ENCODE results near the gene MDFI.

MDFI gene

GRCh38 chr6:41687501-41688175 lies 49.4 kb downstream of the MDFI start:
- Histone ChIP-seq H3K4me3 (ENCODE audit: low read length) (no peak overlapping the region), H3K36me3 (ENCODE audit: insufficient read depth, low read length) (no peaks in the 10 kb centered on the region), H3K4me1 (ENCODE audit: control insufficient read depth, insufficient read depth, low read length) (peaks cover 14% of the 10 kb centered on the region), H3K4me2 (ENCODE audit: low read length) (no peak overlapping the region), H3K9me3 (replicated peaks; ENCODE audit: low read length) (no peaks in the 10 kb centered on the region), H3K9ac (ENCODE audit: low read depth, low read length) (no peak overlapping the region), H3K27me3 (ENCODE audit: control insufficient read depth, insufficient read depth, low read length) (no peaks in the 10 kb centered on the region)

GRCh38 chr6:41688256-41688965 lies 50.1 kb downstream of the MDFI start:
- no peaks in the 10 kb centered on the region for H3K36me3 ChIP-seq (ENCODE audit: insufficient read depth, low read length)

DNA sequence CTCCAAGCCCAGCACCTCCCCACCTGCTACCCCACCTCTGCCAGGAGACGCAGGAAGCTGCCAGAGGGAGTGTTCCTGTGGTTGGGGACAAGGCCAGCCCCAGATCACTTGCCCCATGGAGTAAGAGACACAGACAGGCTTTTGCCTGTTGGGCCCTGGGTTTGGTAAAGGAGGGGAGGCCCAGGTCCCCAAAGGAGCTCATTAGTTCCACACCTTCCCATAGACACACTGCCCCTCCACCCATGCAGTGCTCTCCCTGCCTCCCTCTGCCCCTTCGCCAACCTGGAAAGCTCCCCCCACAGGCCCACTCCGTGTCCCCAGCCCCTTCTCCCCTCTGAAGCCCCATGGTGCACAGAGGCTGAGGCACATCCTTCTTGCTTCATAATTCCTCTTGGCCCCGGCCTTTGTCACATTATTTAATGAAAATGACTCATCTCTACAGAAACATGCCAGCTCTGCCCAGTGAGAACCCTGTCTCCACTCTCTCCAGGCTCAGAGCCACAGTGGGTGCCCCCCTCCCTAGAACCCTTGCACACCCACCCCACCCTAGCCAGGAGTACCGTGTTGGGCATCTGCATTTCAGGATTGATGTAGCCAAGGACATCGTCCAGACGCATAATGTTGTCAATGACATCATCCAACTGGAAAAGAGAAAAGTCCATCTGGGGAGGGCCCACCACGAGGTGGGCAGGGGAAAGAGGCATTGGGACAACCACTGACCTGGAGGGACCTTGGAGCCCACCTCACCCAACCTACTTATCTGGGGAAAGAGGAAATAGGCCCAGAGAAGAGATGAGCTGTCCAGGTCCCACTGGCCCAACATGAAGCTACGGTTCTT lies 51.1 kb downstream of the MDFI start:
- Histone ChIP-seq H3K4me3 (ENCODE audit: low read length) (no peak overlapping the region), H3K9me3 (replicated peaks; ENCODE audit: low read length) (no peaks in the 10 kb centered on the region), H3K4me2 (ENCODE audit: low read length) (no peak overlapping the region), H3K9ac (ENCODE audit: low read depth, low read length) (no peak overlapping the region), H3K4me1 (ENCODE audit: control insufficient read depth, insufficient read depth, low read length) (peaks cover 8% of the 10 kb centered on the region), H3K36me3 (ENCODE audit: insufficient read depth, low read length) (no peaks in the 10 kb centered on the region), H3K27me3 (ENCODE audit: control insufficient read depth, insufficient read depth, low read length) (peaks cover 5% of the 10 kb centered on the region)

More at GRCh38 chr6:41688256-41688965, 50.1 kb downstream of the MDFI start:
- H3K4me1 ChIP-seq (ENCODE audit: control insufficient read depth, insufficient read depth, low read length) = peaks cover 12% of the 10 kb centered on the region
- no peaks in the 10 kb centered on the region for H3K9me3 ChIP-seq (replicated peaks; ENCODE audit: low read length)
- no peaks in the 10 kb centered on the region for H3K27me3 ChIP-seq (ENCODE audit: control insufficient read depth, insufficient read depth, low read length)
- no peak overlapping the region for H3K4me2 ChIP-seq (ENCODE audit: low read length)
- no peak overlapping the region for H3K4me3 ChIP-seq (ENCODE audit: low read length)
- no peak overlapping the region for H3K9ac ChIP-seq (ENCODE audit: low read depth, low read length)

GRCh38 chr6:41690541-41691330 lies 52.5 kb downstream of the MDFI start:
- peaks cover 13% of the 10 kb centered on the region for H3K4me1 ChIP-seq (ENCODE audit: control insufficient read depth, insufficient read depth, low read length)
- H3K9ac ChIP-seq (ENCODE audit: low read depth, low read length) = no peak overlapping the region
- no peaks in the 10 kb centered on the region for H3K9me3 ChIP-seq (replicated peaks; ENCODE audit: low read length)
- H3K27me3 ChIP-seq (ENCODE audit: control insufficient read depth, insufficient read depth, low read length) = peaks cover 5% of the 10 kb centered on the region
- no peaks in the 10 kb centered on the region for H3K36me3 ChIP-seq (ENCODE audit: insufficient read depth, low read length)
- no peak overlapping the region for H3K4me2 ChIP-seq (ENCODE audit: low read length)
- H3K4me3 ChIP-seq (ENCODE audit: low read length) = no peak overlapping the region

- Histone ChIP-seq H3K4me3 (ENCODE audit: low read length) (no peak overlapping the region), H3K4me2 (ENCODE audit: low read length) (no peak overlapping the region), H3K4me1 (ENCODE audit: control insufficient read depth, insufficient read depth, low read length) (peaks cover 13% of the 10 kb centered on the region), H3K9me3 (replicated peaks; ENCODE audit: low read length) (no peaks in the 10 kb centered on the region), H3K27me3 (ENCODE audit: control insufficient read depth, insufficient read depth, low read length) (peaks cover 5% of the 10 kb centered on the region), H3K36me3 (ENCODE audit: insufficient read depth, low read length) (no peaks in the 10 kb centered on the region), H3K9ac (ENCODE audit: low read depth, low read length) (no peak overlapping the region)
Observed at GRCh38 chr6:41691426-41692079, 53.3 kb downstream of the MDFI start.

GRCh38 chr6:41692080-41692675 lies 53.9 kb downstream of the MDFI start:
- no peak overlapping the region for H3K9ac ChIP-seq (ENCODE audit: low read depth, low read length)
- H3K9me3 ChIP-seq (replicated peaks; ENCODE audit: low read length) = no peaks in the 10 kb centered on the region
- peaks cover 13% of the 10 kb centered on the region for H3K4me1 ChIP-seq (ENCODE audit: control insufficient read depth, insufficient read depth, low read length)
- H3K4me2 ChIP-seq (ENCODE audit: low read length) = no peak overlapping the region
- H3K27me3 ChIP-seq (ENCODE audit: control insufficient read depth, insufficient read depth, low read length) = peaks cover 5% of the 10 kb centered on the region
- no peak overlapping the region for H3K4me3 ChIP-seq (ENCODE audit: low read length)
- no peaks in the 10 kb centered on the region for H3K36me3 ChIP-seq (ENCODE audit: insufficient read depth, low read length)

- no peak overlapping the region for H3K4me3 ChIP-seq (ENCODE audit: low read length)
- no peak overlapping the region for H3K9ac ChIP-seq (ENCODE audit: low read depth, low read length)
- no peak overlapping the region for H3K4me2 ChIP-seq (ENCODE audit: low read length)
- peaks cover 5% of the 10 kb centered on the region for H3K27me3 ChIP-seq (ENCODE audit: control insufficient read depth, insufficient read depth, low read length)
- no peaks in the 10 kb centered on the region for H3K9me3 ChIP-seq (replicated peaks; ENCODE audit: low read length)
- peaks cover 19% of the 10 kb centered on the region for H3K4me1 ChIP-seq (ENCODE audit: control insufficient read depth, insufficient read depth, low read length)
- no peaks in the 10 kb centered on the region for H3K36me3 ChIP-seq (ENCODE audit: insufficient read depth, low read length)
Observed at GRCh38 chr6:41692730-41693129, 54.5 kb downstream of the MDFI start.

GRCh38 chr6:41693281-41694240 lies 55.3 kb downstream of the MDFI start:
- no peaks in the 10 kb centered on the region for H3K36me3 ChIP-seq (ENCODE audit: insufficient read depth, low read length)
- H3K4me1 ChIP-seq (ENCODE audit: control insufficient read depth, insufficient read depth, low read length) = peaks cover 27% of the 10 kb centered on the region
- no peak overlapping the region for H3K4me3 ChIP-seq (ENCODE audit: low read length)
- no peak overlapping the region for H3K4me2 ChIP-seq (ENCODE audit: low read length)
- H3K27me3 ChIP-seq (ENCODE audit: control insufficient read depth, insufficient read depth, low read length) = peaks cover 5% of the 10 kb centered on the region
- no peak overlapping the region for H3K9ac ChIP-seq (ENCODE audit: low read depth, low read length)
- H3K9me3 ChIP-seq (replicated peaks; ENCODE audit: low read length) = no peaks in the 10 kb centered on the region

GRCh38 chr6:41694815-41695526 lies 56.7 kb downstream of the MDFI start:
- Histone ChIP-seq H3K9me3 (replicated peaks; ENCODE audit: low read length) (no peaks in the 10 kb centered on the region), H3K4me2 (ENCODE audit: low read length) (no peak overlapping the region), H3K4me1 (ENCODE audit: control insufficient read depth, insufficient read depth, low read length) (peaks cover 25% of the 10 kb centered on the region), H3K36me3 (ENCODE audit: insufficient read depth, low read length) (no peaks in the 10 kb centered on the region), H3K27me3 (ENCODE audit: control insufficient read depth, insufficient read depth, low read length) (peaks cover 5% of the 10 kb centered on the region), H3K9ac (ENCODE audit: low read depth, low read length) (no peak overlapping the region), H3K4me3 (ENCODE audit: low read length) (no peak overlapping the region)
